Hepatocyte (in vitro differentiated cells): ENCODE results near the gene TTLL5. TPM values are rescaled to one million over a fixed set of nuclear protein-coding genes. Genes with fewer than 3 reads are reported as not detected.

ENCODE experiments used
- DNase-seq: peaks from one replicate; pipeline ENCODE4 v3.0.0-alpha.2; 2016; ENCODE audit warnings: low spot score
- H2AFZ ChIP-seq: fragments of 200-600 bp; sonication (generic); 2 replicates; pipeline ENCODE4 v1.6.0; 2016; ENCODE audit warnings: antibody characterized with exemption, mild to moderate bottlenecking
- H3K27ac ChIP-seq: fragments of 200-600 bp; sonication (generic); 2 replicates; pipeline ENCODE4 v1.5.1; 2016; ENCODE audit warnings: mild to moderate bottlenecking
- H3K27me3 ChIP-seq: fragments of 200-600 bp; sonication (generic); 2 replicates; pipeline ENCODE4 v1.6.1; 2016
- H3K36me3 ChIP-seq: fragments of 200-600 bp; sonication (generic); replicated peaks from 2 replicates; pipeline ENCODE4 v1.5.1; 2016; ENCODE audit warnings: low read depth; ENCODE audit not compliant: insufficient read depth
- H3K4me1 ChIP-seq: fragments of 200-600 bp; sonication (generic); 2 replicates; pipeline ENCODE4 v1.5.1; 2016; ENCODE audit warnings: mild to moderate bottlenecking, moderate library complexity; ENCODE audit not compliant: insufficient read depth
- H3K4me2 ChIP-seq: fragments of 200-600 bp; sonication (generic); 2 replicates; pipeline ENCODE4 v1.6.0; 2016
- H3K4me3 ChIP-seq: fragments of 200-600 bp; sonication (generic); 2 replicates; pipeline ENCODE4 v1.5.1; 2016; ENCODE audit warnings: mild to moderate bottlenecking
- H3K79me2 ChIP-seq: fragments of 200-600 bp; sonication (generic); 2 replicates; pipeline ENCODE4 v1.6.0; 2017; ENCODE audit warnings: mild to moderate bottlenecking
- H3K9me2 ChIP-seq: fragments of 200-600 bp; sonication (generic); replicated peaks from 2 replicates; pipeline ENCODE4 v1.6.0; 2017; ENCODE audit warnings: mild to moderate bottlenecking; ENCODE audit not compliant: insufficient read depth
- H3K9me3 ChIP-seq: fragments of 200-600 bp; sonication (generic); 2 replicates; pipeline ENCODE4 v1.5.1; 2016; ENCODE audit warnings: low read depth, mild to moderate bottlenecking
- H4K20me1 ChIP-seq: fragments of 200-600 bp; sonication (generic); 2 replicates; pipeline ENCODE4 v1.6.0; 2016; ENCODE audit warnings: mild to moderate bottlenecking; ENCODE audit not compliant: insufficient read depth, poor library complexity, severe bottlenecking
- EZH2 ChIP-seq: fragments of 200-600 bp; sonication (generic); IDR thresholded peaks from 2 replicates; pipeline ENCODE4 v1.6.1; 2016; ENCODE audit warnings: antibody characterized with exemption, mild to moderate bottlenecking, borderline replicate concordance
- EZH2phosphoT487 ChIP-seq: fragments of 200-600 bp; sonication (generic); IDR thresholded peaks from one replicate; pipeline ENCODE4 v1.6.1; 2018; ENCODE audit warnings: antibody characterized with exemption, mild to moderate bottlenecking, low read depth, moderate library complexity; ENCODE audit not compliant: unreplicated experiment, severe bottlenecking
- WGBS: methylation state at CpG from one replicate; pipeline ENCODE4 v1.1.6; 2016; ENCODE audit warnings: low lambda C conversion rate; ENCODE audit errors: missing lambda C conversion rate; 5-methylcytosine and 5-hydroxymethylcytosine counted together
- polyA plus RNA-seq: library from polyadenylated mRNA; unstranded; fragments of >200 nt; fragmentation: Nextera tagmentation; extraction: Ambion mirVana; gene quantifications from 2 replicates; pipeline ENCODE4 v1.2.1, GENCODE V29; 2016
- total RNA-seq: library from RNA; depleted of rRNA; stranded (reverse); fragments of >200 nt; gene quantifications from 2 replicates; pipeline ENCODE4 v1.2.3, GENCODE V29; 2014
- TF ChIP-seq, protein P1 (sequence below): fragments of 200-600 bp; sonication (generic); IDR thresholded peaks from 2 replicates; pipeline ENCODE4 v1.5.1; 2016; ENCODE audit warnings: antibody characterized with exemption, mild to moderate bottlenecking; ENCODE audit not compliant: poor library complexity

Gene TTLL5
- total and polyA plus RNA-seq, 2 experiments from 2014 or later = 8.9 to 11.1 TPM

DNA sequence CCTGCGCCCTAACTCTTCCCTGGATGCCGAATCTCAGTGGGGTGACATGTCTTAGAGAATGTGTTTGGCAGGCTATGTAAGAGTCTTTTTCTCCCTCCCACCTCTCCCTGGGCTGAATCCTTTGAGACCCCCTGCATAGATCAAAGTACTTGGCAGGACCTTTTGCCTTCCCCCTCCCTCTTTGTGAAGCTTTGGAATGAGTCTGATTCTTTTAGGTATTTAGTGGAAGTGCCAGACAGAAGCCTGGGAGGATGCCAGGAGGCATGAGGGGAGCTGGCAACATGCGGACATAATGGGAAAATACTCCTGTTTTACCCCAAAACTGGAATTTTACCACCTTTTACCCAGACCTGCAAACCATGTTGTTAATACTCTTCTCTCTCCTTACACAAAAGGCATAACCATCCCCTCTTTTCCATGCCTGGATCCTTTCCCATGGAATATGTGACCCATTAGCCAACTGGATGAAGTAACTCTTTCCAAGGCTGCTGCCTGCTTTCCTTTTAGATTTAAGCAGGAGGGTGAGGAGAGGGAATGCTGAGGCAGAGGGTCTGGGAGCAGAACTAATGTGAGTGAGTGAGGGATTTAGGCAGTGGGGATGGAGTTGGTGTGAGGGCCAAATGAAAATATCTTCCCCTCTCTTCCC lies 41.7 kb downstream of the TTLL5 start:
- Histone ChIP-seq H3K4me2 (no peak overlapping the region), H3K4me1 (no peaks in the 10 kb centered on the region), H3K79me2 (no peaks in the 10 kb centered on the region), H3K4me3 (no peak overlapping the region), H3K9me3 (no peaks in the 10 kb centered on the region), H2AFZ (no peak overlapping the region), H3K9me2 (no peaks in the 10 kb centered on the region), H3K27ac (peak overlapping the region; percentile 51), H3K36me3 (no peaks in the 10 kb centered on the region), H3K27me3 (no peaks in the 10 kb centered on the region), H4K20me1 (no peaks in the 10 kb centered on the region)
- DNase-seq = no peak
- TF ChIP-seq EZH2 (no peak), EZH2phosphoT487 (no peak)
- TF ChIP-seq, protein P1, sequence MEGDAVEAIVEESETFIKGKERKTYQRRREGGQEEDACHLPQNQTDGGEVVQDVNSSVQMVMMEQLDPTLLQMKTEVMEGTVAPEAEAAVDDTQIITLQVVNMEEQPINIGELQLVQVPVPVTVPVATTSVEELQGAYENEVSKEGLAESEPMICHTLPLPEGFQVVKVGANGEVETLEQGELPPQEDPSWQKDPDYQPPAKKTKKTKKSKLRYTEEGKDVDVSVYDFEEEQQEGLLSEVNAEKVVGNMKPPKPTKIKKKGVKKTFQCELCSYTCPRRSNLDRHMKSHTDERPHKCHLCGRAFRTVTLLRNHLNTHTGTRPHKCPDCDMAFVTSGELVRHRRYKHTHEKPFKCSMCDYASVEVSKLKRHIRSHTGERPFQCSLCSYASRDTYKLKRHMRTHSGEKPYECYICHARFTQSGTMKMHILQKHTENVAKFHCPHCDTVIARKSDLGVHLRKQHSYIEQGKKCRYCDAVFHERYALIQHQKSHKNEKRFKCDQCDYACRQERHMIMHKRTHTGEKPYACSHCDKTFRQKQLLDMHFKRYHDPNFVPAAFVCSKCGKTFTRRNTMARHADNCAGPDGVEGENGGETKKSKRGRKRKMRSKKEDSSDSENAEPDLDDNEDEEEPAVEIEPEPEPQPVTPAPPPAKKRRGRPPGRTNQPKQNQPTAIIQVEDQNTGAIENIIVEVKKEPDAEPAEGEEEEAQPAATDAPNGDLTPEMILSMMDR = no peak
- WGBS = 84% methylated on average over 3 of the region's 3 CpGs

DNA sequence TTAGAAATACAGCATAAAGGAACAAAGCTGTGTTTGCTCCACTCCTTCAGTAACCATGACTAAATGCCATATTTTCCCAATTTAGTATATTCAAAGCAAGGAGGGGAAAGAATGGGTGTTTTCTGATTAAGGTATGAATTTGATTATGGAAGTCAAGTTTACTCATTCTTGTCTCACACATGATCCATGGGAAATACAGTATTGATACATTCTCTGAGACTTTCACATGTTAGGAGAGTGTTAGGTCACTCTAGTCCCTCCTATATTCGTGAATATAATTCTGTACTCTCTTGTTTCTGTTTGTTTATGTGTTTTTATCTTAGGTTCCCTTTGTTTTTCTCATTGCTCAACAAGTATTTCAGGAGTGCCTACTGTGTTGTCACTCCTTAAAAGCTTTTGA lies 42.4 kb downstream of the TTLL5 start:
- Histone ChIP-seq H3K27ac (peak overlapping the region; percentile 51), H3K9me2 (no peaks in the 10 kb centered on the region), H2AFZ (no peak overlapping the region)

DNA sequence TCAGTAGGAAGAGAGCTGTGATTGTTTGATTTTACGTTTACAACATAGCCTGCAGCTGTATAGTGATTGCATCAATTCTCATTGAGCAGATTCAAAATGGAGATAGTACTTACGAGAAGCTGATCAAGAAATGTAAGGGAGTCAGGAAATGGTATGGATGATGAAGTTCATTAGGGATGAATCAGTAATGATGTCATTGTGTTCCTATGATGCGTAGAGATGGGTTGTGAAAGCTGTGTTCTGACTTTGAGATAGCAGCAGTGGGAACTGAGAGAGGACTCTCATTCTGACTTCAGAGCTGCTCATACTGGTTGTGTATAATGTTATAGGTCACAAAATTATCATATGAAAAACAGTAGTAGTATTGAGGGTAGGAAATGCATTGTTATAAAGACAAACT lies 44.0 kb downstream of the TTLL5 start:
- no peaks in the 10 kb centered on the region for H3K79me2 ChIP-seq
- no peak overlapping the region for H2AFZ ChIP-seq
- no peaks in the 10 kb centered on the region for H3K9me3 ChIP-seq
- no peak overlapping the region for H3K27ac ChIP-seq
- H3K27me3 ChIP-seq = no peaks in the 10 kb centered on the region
- H3K9me2 ChIP-seq = no peaks in the 10 kb centered on the region
- TF ChIP-seq EZH2 = no peak
- no peak for TF ChIP-seq EZH2phosphoT487
- TF ChIP-seq, protein P1 = no peak
- no peaks in the 10 kb centered on the region for H3K36me3 ChIP-seq
- no peak overlapping the region for H3K4me2 ChIP-seq
- WGBS = 92% methylated on average over 3 of the region's 3 CpGs
- H4K20me1 ChIP-seq = no peaks in the 10 kb centered on the region
- H3K4me1 ChIP-seq = no peaks in the 10 kb centered on the region
- no peak for DNase-seq
- no peak overlapping the region for H3K4me3 ChIP-seq

More for the DNA sequence above, 42.4 kb downstream of the TTLL5 start:
- Histone ChIP-seq H4K20me1 (no peaks in the 10 kb centered on the region), H3K4me1 (no peaks in the 10 kb centered on the region), H3K4me2 (no peak overlapping the region), H3K9me3 (no peaks in the 10 kb centered on the region), H3K79me2 (no peaks in the 10 kb centered on the region), H3K4me3 (no peak overlapping the region), H3K27me3 (no peaks in the 10 kb centered on the region), H3K36me3 (no peaks in the 10 kb centered on the region)
- TF ChIP-seq EZH2phosphoT487 (no peak), EZH2 (no peak)
- TF ChIP-seq, protein P1 = no peak
- DNase-seq = no peak
- 86% methylated on average over 1 of the region's 1 CpG for WGBS
